ENCODE data around the gene COA6. TPM values are rescaled to one million over a fixed set of nuclear protein-coding genes. Genes with fewer than 3 reads are reported as not detected.

COA6 gene
- total and polyA plus RNA-seq, 10 of the 15 experiments (the other 5 are each of a cell fraction or from before 2014, with no cell fraction given) = 49.9 to 178 (median 71.5) TPM

DNA sequence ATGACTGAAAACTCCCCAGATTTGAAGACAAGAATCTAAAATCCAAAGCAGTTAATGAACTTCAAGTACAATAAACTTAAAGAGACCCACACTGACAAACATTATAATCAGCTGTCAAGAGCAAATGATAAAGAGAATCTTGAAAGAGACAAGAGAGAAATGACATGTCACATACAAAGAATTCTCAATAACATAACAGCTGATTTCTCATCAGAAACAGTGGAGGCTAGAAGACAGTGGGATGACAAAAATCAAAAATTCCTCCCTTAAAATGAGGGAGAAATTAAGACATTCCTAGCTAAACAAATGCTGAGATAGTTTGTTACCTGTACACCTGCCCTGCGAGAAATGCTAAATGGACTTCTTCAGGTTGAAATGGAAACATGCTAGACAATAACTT, 36.0 kb upstream of the COA6 start:
- no peak overlapping the region for H3K4me2 ChIP-seq (ENCODE audit: control insufficient read depth, insufficient read depth)
- no peaks in the 10 kb centered on the region for H3K27me3 ChIP-seq (replicated peaks in 1 of 2; ENCODE audit: control insufficient read depth in 2 of 2, insufficient read depth in 2 of 2, low read length in 1 of 2)
- DNase-seq (ENCODE audit: low read depth, low spot score) (no peak), ATAC-seq (no peak), FAIRE-seq (peak; percentile 13)
- no peaks in the 10 kb centered on the region for H3K79me2 ChIP-seq (ENCODE audit: control insufficient read depth, insufficient read depth, low read length)
- SMC1A ChIA-PET (ENCODE audit: uncharacterized antibody, unreplicated experiment) = interaction anchor here (0.5 to 1.3 kb wide), 3 partner anchors 10 to 256 kb away, joined by 3 to 4 read pairs (median 3); no protein-coding TSS in a partner anchor
- WGBS (ENCODE audit: insufficient coverage, insufficient replicate concordance, low lambda C conversion rate, missing lambda C conversion rate) = 59% methylated on average over 1 of the region's 1 CpG
- H3K27ac ChIP-seq (ENCODE audit: control insufficient read depth, insufficient read depth) = no peak overlapping the region
- H3K9ac ChIP-seq (ENCODE audit: control insufficient read depth, insufficient read depth, low read length) = no peak overlapping the region
- H2AFZ ChIP-seq (ENCODE audit: control insufficient read depth, low read depth, low read length) = no peak overlapping the region
- RAD21 ChIA-PET (ENCODE audit: unreplicated experiment) = interaction anchor here (1.1 kb wide), 1 partner anchor 34 kb away, joined by 3 read pairs; no protein-coding TSS in a partner anchor
- no peaks in the 10 kb centered on the region for H3K4me1 ChIP-seq (ENCODE audit: control insufficient read depth, insufficient read depth, low read length)
- no TSS peak for BruUV-seq (replicated peaks)
- intact Hi-C loops (cut with micrococcal nuclease; ENCODE audit: unreplicated experiment) = no loop called here
- H3K36me3 ChIP-seq (ENCODE audit: control insufficient read depth in 2 of 2, insufficient read depth in 2 of 2, low read length in 1 of 2) = no peaks in the 10 kb centered on the region
- in situ Hi-C loops (cut with MboI) = no loop called here
- H3K9me3 ChIP-seq (replicated peaks; ENCODE audit: control insufficient read depth, insufficient read depth, low read length) = peaks cover 2% of the 10 kb centered on the region
- CTCF ChIA-PET = interaction anchor here (1.0 to 2.9 kb wide), 4 partner anchors 9 to 27 kb away, joined by 3 to 10 read pairs (median 6); no protein-coding TSS in a partner anchor
- no peaks in the 10 kb centered on the region for H4K20me1 ChIP-seq (ENCODE audit: control insufficient read depth, insufficient read depth)
- H3K4me3 ChIP-seq = no peak overlapping the region
- POLR2A ChIA-PET = no interaction called here
- TF ChIP-seq POLR2A (IDR thresholded peaks at IDR 0.05; ENCODE audit: low read depth, low read length) (no peak), RCOR1 (conservative IDR thresholded peaks at IDR 0.05; ENCODE audit: low read depth, low read length) (no peak), MEF2A (IDR thresholded peaks at IDR 0.05; ENCODE audit: insufficient read depth, low read depth, low read length) (no peak), RFX5 (IDR thresholded peaks at IDR 0.05; ENCODE audit: low read depth, low read length) (no peak), NBN (IDR thresholded peaks at IDR 0.05) (no peak), CREB1 (IDR thresholded peaks at IDR 0.05; ENCODE audit: low read depth) (no peak), ZNF384 (IDR thresholded peaks at IDR 0.05; ENCODE audit: borderline replicate concordance, low read depth, low read length) (no peak), MYC (IDR thresholded peaks at IDR 0.05; ENCODE audit: insufficient read depth, insufficient read length, insufficient replicate concordance, low read length, severe bottlenecking) (no peak), ZSCAN29 (IDR thresholded peaks at IDR 0.05) (no peak), TCF7 (IDR thresholded peaks at IDR 0.05; ENCODE audit: borderline replicate concordance) (no peak), IKZF1 (conservative IDR thresholded peaks at IDR 0.05) (no peak), SIN3A (IDR thresholded peaks at IDR 0.05; ENCODE audit: low read depth, low read length) (no peak), ETV6 (conservative IDR thresholded peaks at IDR 0.05 in 1 of 2, IDR thresholded peaks at IDR 0.05 in 1 of 2; ENCODE audit: borderline replicate concordance in 1 of 2, low read depth in 1 of 2) (no peak)
- TF ChIP-seq, protein P1, sequence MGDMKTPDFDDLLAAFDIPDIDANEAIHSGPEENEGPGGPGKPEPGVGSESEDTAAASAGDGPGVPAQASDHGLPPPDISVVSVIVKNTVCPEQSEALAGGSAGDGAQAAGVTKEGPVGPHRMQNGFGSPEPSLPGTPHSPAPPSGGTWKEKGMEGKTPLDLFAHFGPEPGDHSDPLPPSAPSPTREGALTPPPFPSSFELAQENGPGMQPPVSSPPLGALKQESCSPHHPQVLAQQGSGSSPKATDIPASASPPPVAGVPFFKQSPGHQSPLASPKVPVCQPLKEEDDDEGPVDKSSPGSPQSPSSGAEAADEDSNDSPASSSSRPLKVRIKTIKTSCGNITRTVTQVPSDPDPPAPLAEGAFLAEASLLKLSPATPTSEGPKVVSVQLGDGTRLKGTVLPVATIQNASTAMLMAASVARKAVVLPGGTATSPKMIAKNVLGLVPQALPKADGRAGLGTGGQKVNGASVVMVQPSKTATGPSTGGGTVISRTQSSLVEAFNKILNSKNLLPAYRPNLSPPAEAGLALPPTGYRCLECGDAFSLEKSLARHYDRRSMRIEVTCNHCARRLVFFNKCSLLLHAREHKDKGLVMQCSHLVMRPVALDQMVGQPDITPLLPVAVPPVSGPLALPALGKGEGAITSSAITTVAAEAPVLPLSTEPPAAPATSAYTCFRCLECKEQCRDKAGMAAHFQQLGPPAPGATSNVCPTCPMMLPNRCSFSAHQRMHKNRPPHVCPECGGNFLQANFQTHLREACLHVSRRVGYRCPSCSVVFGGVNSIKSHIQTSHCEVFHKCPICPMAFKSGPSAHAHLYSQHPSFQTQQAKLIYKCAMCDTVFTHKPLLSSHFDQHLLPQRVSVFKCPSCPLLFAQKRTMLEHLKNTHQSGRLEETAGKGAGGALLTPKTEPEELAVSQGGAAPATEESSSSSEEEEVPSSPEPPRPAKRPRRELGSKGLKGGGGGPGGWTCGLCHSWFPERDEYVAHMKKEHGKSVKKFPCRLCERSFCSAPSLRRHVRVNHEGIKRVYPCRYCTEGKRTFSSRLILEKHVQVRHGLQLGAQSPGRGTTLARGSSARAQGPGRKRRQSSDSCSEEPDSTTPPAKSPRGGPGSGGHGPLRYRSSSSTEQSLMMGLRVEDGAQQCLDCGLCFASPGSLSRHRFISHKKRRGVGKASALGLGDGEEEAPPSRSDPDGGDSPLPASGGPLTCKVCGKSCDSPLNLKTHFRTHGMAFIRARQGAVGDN (IDR thresholded peaks at IDR 0.05) = no peak
- TF ChIP-seq, protein P2, sequence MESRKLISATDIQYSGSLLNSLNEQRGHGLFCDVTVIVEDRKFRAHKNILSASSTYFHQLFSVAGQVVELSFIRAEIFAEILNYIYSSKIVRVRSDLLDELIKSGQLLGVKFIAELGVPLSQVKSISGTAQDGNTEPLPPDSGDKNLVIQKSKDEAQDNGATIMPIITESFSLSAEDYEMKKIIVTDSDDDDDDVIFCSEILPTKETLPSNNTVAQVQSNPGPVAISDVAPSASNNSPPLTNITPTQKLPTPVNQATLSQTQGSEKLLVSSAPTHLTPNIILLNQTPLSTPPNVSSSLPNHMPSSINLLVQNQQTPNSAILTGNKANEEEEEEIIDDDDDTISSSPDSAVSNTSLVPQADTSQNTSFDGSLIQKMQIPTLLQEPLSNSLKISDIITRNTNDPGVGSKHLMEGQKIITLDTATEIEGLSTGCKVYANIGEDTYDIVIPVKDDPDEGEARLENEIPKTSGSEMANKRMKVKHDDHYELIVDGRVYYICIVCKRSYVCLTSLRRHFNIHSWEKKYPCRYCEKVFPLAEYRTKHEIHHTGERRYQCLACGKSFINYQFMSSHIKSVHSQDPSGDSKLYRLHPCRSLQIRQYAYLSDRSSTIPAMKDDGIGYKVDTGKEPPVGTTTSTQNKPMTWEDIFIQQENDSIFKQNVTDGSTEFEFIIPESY (IDR thresholded peaks at IDR 0.05) = no peak
- TF ChIP-seq, protein P3, sequence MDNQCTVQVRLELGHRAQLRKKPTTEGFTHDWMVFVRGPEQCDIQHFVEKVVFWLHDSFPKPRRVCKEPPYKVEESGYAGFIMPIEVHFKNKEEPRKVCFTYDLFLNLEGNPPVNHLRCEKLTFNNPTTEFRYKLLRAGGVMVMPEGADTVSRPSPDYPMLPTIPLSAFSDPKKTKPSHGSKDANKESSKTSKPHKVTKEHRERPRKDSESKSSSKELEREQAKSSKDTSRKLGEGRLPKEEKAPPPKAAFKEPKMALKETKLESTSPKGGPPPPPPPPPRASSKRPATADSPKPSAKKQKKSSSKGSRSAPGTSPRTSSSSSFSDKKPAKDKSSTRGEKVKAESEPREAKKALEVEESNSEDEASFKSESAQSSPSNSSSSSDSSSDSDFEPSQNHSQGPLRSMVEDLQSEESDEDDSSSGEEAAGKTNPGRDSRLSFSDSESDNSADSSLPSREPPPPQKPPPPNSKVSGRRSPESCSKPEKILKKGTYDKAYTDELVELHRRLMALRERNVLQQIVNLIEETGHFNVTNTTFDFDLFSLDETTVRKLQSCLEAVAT (IDR thresholded peaks at IDR 0.05) = no peak

Data from GM12878 (cell line).